Activated T-helper 1 cell treated with Interleukin-2 at 50 U/mL for 16 hours (primary cell): ENCODE results near the gene TM2D1.

Source experiments
- DNase-seq: peaks from one replicate; pipeline ENCODE4 v3.0.0-alpha.2; 2020; ENCODE audit warnings: low read depth

TM2D1 gene

DNA sequence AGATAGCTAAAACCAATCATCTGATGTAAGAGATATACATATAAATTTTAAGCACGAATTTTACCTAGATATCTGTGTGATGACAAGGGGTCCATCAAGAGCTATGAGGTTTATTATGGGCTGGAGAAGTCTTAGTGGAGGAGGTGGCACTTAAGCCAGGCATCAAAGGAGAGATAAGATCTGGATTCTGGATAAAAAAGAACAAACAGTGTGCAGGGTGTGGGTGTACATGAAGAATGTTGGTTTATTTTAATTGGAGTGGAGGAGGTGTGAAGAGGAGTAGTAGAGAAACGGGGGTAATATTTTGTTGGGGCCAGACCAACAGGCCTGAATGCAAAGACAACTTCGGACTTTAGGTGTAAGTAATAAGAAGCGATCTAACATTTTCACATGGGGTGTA lies 80.6 kb downstream of the TM2D1 start:
- no peak for DNase-seq

DNA sequence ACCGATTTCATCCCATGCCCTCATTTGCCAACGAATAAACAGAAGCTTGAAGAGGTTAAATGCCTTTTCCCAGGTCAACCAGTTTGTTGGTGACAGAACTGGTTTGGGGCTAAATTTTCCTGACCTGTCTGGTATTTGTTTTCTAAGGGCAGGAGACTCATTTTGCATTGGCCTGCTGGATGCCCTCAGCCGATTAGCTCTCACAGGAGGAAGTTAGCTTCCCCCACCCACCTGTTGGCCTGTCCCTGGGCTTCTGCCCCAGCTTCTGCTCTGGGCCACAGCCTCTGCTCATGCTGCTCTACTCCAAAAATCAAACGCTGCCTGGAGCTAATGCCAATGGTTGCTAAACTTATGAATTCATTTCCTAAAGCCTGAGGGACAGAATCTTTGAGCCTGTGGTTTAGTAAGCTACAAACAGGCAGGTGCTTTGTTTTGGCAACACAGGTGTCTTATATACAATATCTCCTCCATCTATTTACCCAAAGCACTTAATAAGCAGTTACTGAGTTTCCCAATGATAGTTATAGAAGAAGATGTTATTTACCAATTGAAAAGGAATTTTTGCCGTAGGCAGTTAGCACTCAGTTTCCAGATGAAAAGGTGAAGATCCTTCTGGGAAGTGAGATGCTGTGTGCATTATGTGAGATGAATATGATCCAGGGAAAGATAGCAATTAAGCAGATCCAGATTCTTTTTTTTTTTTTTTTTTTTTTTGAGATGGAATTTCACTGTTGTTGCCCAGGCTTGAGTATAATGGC lies 82.3 kb downstream of the TM2D1 start:
- DNase-seq, result no peak

GRCh38 chr1:61641578-61642336 lies 83.2 kb downstream of the TM2D1 start:
- peak; percentile 24 for DNase-seq

- no peak for DNase-seq
Observed at GRCh38 chr1:61640531-61641530, 84.1 kb downstream of the TM2D1 start.

GRCh38 chr1:61639608-61640336 lies 85.2 kb downstream of the TM2D1 start:
- no peak for DNase-seq

- DNase-seq, result no peak
Observed at GRCh38 chr1:61638911-61639605, 85.9 kb downstream of the TM2D1 start.

DNA sequence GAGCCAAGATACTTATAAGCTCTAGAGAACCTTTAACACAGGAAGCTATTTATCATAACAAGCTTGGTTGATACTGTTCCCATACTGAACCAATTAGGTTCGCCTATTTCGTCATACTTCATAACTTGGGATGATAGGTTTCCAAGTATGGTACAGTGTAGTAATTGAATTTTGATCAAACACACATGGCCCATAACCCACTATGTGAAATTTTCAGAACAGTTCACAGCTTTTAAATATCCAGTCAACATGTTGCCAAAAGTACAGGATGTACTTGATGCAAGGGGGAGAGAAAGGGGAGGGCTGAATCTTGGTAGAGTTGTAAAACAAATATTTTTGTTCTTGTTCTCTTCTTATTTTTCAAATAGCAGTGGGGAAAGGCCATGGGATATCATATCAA lies 86.6 kb downstream of the TM2D1 start:
- no peak for DNase-seq

DNA sequence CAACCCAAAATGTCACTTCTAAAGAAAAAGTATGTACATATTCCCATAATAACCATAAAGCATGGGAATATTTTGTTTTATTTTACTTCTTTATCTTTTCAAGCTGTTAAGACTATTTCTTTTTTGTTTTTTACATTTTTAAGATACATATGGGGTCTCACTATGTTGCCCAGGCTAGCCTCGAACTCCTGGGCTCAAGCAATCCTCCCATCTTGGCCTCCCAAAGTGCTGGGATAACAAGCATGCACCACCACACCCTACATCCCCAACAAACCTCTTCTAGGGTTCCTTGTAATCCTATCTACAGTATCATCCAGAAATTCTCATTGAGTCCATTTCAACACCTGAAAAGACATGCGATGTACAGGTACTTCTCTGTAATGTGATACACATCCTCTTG lies 87.5 kb downstream of the TM2D1 start:
- DNase-seq, result no peak

DNA sequence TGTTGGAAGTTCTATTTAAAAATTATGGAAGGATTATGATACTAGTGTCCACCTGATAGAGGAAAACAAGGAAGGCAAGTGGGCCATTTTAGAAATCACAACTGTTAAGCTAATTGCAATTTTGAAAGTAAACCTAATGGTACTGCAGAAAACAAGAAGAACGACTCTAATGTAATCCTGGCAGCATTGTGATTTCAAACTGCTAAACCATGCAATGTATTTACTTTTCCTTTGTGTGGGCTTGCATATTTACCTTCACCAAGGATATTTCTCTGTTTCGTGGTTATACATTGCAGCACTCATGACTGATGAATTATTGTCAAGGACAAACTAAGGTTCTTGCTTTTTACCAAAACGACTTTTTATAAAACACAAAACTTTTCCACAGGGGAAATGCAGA lies 88.1 kb downstream of the TM2D1 start:
- no peak for DNase-seq

DNA sequence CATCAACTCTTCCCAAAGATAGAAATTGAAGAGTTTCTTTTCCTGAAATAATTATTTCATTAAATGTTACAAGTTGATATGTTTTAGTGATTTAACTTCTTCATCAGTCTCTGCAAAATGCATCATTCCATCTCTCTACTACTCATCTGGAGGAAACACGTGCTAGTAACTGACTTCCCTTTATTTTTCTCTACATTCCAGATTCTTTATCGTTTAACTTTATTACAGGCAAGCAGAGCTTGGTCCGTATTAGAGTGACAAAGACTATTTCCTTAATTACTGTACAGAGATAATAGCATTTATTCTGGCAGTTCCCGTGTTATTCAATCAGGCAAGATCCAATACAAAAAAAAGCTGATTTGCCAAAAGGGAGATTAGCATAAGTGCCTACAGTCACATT lies 88.6 kb downstream of the TM2D1 start:
- no peak for DNase-seq

- DNase-seq, result no peak
Observed at GRCh38 chr1:61635557-61635956, 89.4 kb downstream of the TM2D1 start.

GRCh38 chr1:61631436-61631835 lies 93.5 kb downstream of the TM2D1 start:
- DNase-seq, result no peak
